Nephron (organoid): ENCODE data around the gene SH3GLB1.
A peak's percentile ranks its signal among the peaks of the same experiment; 100 is the strongest.

Source experiments
- H3K27ac Mint-ChIP-seq, 3 experiments: 2 replicates each; pipeline ENCODE4 v1.8.0; 2020; ENCODE audit warnings: mixed read lengths in 3 of 3, mild to moderate bottlenecking in 2 of 3, moderate library complexity in 1 of 3
- H3K27me3 Mint-ChIP-seq: 2 replicates; pipeline ENCODE4 v1.8.0; 2021; ENCODE audit warnings: low read depth, mild to moderate bottlenecking, moderate library complexity, mixed read lengths
- H3K36me3 Mint-ChIP-seq: 2 replicates; pipeline ENCODE4 v1.8.0; 2020; ENCODE audit warnings: low read depth, mixed read lengths
- H3K4me1 Mint-ChIP-seq: 2 replicates; pipeline ENCODE4 v1.8.0; 2020; ENCODE audit warnings: mixed read lengths
- H3K4me3 Mint-ChIP-seq, 3 experiments: 2 replicates each; pipeline ENCODE4 v1.8.0; 2020; ENCODE audit warnings: mild to moderate bottlenecking in 3 of 3, mixed read lengths in 3 of 3, moderate library complexity in 2 of 3
- H3K9me3 Mint-ChIP-seq: 2 replicates; pipeline ENCODE4 v1.8.0; 2020; ENCODE audit warnings: mixed read lengths
- TF ChIP-seq, protein P1 (sequence below), 3 experiments: fragments of 200-600 bp; sonication (generic); IDR thresholded peaks; one replicate each; pipeline ENCODE4 v1.5.0; 2021; ENCODE audit warnings: antibody characterized with exemption in 3 of 3; ENCODE audit not compliant: unreplicated experiment in 3 of 3

Gene SH3GLB1

DNA sequence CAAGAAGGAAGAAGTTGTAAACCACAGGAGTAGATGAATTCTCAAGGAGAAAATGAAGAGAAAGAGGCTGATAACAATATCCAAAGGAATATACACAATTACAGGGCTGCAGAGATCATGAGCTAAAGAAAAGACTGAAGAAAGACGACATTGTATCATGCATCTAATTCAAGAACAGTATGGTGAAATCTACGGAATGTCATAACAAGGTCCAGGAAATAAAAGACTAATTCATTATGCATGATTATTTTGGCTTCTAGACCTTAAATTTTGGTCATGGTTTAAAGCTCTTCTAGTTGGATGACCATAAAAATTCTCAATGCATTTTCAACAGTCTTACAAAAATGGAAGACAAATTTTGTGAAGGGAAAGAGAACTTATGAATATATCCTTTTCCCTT is 71.7 kb downstream of the SH3GLB1 start:
- Mint-ChIP-seq H3K27me3 (no peaks in the 10 kb centered on the region), H3K36me3 (no peaks in the 10 kb centered on the region), H3K4me3 (no peak overlapping the region), H3K27ac (peak overlapping the region in 2 of 3 experiments; percentile 47 to 88), H3K9me3 (no peaks in the 10 kb centered on the region), H3K4me1 (peaks cover 55% of the 10 kb centered on the region)
- TF ChIP-seq, protein P1, sequence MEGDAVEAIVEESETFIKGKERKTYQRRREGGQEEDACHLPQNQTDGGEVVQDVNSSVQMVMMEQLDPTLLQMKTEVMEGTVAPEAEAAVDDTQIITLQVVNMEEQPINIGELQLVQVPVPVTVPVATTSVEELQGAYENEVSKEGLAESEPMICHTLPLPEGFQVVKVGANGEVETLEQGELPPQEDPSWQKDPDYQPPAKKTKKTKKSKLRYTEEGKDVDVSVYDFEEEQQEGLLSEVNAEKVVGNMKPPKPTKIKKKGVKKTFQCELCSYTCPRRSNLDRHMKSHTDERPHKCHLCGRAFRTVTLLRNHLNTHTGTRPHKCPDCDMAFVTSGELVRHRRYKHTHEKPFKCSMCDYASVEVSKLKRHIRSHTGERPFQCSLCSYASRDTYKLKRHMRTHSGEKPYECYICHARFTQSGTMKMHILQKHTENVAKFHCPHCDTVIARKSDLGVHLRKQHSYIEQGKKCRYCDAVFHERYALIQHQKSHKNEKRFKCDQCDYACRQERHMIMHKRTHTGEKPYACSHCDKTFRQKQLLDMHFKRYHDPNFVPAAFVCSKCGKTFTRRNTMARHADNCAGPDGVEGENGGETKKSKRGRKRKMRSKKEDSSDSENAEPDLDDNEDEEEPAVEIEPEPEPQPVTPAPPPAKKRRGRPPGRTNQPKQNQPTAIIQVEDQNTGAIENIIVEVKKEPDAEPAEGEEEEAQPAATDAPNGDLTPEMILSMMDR (IDR thresholded peaks at IDR 0.05; ENCODE audit: unreplicated experiment in 3 of 3), result no peak

DNA sequence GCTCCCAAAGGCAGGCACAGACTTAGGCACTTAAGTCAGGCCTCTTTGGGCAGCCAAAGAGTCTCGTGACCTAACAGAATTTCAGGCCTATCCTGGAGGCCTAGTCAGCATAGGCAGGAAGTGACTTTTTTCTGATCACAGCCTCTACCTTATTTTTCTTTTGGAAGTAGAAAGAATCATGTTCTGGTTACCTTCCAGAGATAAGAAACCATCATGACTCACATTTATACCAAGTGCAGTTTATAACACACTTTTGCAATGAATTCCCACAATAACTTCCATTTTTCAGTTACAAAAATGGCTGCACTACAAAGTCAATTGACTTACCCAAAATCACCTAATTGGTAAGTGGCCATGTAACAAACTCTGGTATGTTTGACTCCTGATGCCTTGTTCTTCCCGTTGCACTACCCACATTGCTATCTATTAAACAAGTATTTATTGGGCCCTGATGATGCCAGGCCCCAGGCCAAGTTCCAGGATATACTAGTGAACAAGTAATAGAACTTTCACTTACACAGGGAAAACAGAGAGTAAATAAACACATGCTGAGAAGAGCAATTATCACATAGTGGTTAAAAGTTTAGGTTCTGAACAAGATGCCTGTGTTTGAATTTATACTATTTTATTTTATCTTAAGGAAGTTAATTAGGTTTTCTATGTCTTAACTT is 74.3 kb downstream of the SH3GLB1 start:
- Mint-ChIP-seq H3K4me1 (peaks cover 44% of the 10 kb centered on the region), H3K36me3 (peaks cover 6% of the 10 kb centered on the region), H3K27ac (peak overlapping the region in 1 of 3 experiments; percentile 6), H3K4me3 (no peak overlapping the region), H3K27me3 (no peaks in the 10 kb centered on the region), H3K9me3 (peaks cover 9% of the 10 kb centered on the region)
- TF ChIP-seq, protein P1 (IDR thresholded peaks at IDR 0.05; ENCODE audit: unreplicated experiment in 3 of 3), result no peak

DNA sequence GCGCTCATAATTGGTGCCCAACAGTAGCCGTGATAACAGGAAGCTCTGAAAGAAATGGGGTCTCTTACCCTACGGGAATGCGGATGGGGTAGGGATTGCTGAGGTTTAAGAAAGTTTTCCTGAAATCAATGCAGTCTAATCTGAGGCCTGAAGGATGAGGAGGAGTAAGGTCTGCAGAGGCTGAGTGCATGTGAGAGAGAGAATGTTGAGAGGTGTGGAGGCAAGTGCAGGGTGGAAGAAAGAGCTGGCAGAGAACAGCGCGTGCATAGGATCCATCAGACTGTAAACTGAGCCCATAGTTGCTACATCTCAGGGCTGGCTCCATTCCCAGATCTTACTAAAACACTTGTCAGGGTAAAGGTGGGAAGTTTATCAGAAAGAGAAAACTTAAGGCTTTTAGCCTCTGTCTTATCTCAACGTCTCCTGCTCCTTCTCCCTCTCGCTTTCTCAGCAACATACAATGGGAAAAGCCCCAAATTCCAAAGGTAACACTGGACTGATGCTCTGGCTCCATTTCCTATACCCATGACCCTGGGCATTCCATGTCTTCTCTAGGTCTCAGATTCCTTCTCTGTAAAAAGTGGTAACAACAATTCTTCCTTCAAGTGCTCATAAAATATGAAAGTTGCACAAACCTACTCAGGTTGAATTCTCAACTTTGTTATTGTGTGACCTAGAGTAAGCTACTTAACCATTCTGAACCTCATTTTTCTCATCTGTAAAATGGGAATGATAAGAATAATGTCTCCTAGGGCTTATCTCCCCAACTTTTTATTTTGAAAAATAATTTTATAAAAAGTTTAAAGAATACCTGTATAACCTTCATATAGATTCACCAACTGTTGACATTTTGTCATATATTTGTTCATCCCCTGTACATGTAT is 75.2 kb downstream of the SH3GLB1 start:
- H3K9me3 Mint-ChIP-seq, result peaks cover 14% of the 10 kb centered on the region
- peaks cover 6% of the 10 kb centered on the region for H3K36me3 Mint-ChIP-seq
- peaks cover 35% of the 10 kb centered on the region for H3K4me1 Mint-ChIP-seq
- peak overlapping the region in 2 of 3 experiments; percentile 6 to 48 for H3K27ac Mint-ChIP-seq
- no peaks in the 10 kb centered on the region for H3K27me3 Mint-ChIP-seq
- TF ChIP-seq, protein P1 (IDR thresholded peaks at IDR 0.05; ENCODE audit: unreplicated experiment in 3 of 3), result no peak
- no peak overlapping the region for H3K4me3 Mint-ChIP-seq

DNA sequence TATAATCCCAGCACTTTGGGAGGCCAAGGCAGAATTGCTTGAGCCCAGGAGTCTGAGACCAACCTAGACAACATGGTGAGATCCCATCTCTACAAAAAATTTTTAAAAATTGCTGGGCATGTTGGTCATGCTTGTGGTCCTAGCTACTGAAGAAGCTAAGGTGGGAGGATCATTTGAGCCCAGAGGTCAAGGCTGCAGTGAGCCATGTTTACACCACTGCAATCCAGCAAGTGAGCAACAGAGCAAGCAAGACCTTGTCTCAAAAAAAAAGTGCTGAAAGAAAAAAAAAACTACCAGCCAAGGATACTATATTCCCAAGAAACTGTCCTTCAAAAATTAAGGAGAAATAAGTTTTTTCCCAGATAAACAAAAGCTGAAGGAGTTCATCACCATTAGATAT is 78.1 kb downstream of the SH3GLB1 start:
- Mint-ChIP-seq H3K4me3 (no peak overlapping the region), H3K36me3 (peaks cover 6% of the 10 kb centered on the region), H3K9me3 (peaks cover 25% of the 10 kb centered on the region), H3K27me3 (no peaks in the 10 kb centered on the region), H3K4me1 (peaks cover 21% of the 10 kb centered on the region), H3K27ac (no peak overlapping the region)
- TF ChIP-seq, protein P1 (IDR thresholded peaks at IDR 0.05; ENCODE audit: unreplicated experiment in 3 of 3), result no peak

DNA sequence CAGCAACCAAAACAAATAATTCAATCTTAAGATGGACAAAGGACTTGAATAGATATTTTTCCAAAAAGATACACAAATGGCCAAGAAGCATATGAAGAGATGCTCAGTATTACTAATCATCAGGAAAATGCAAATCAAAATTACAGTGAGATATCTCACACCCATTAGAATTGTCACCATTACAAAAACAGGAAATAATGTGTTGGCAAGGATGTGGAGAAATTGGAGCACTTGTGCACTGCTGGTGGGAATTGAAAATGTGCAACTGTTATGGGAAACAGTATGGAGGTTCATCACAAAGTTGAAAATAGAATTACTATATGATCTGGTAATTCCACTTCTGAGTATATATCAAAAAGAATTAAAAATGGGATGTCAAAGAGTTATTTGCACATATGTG is 83.2 kb downstream of the SH3GLB1 start:
- no peak overlapping the region for H3K27ac Mint-ChIP-seq

More for the DNA sequence above, 83.2 kb downstream of the SH3GLB1 start:
- no peak overlapping the region for H3K4me3 Mint-ChIP-seq
- peaks cover 17% of the 10 kb centered on the region for H3K9me3 Mint-ChIP-seq
- TF ChIP-seq, protein P1 (IDR thresholded peaks at IDR 0.05; ENCODE audit: unreplicated experiment in 3 of 3), result no peak
- H3K4me1 Mint-ChIP-seq, result peaks cover 25% of the 10 kb centered on the region
- H3K36me3 Mint-ChIP-seq, result no peaks in the 10 kb centered on the region
- no peaks in the 10 kb centered on the region for H3K27me3 Mint-ChIP-seq
